Measurements from ENCODE around the gene GABARAPL2.

GRCh38 chr16:75535211-75535843 is 30.9 kb upstream of the GABARAPL2 start:
- TF ChIP-seq POLR2AphosphoS5 (IDR thresholded peaks at IDR 0.05; ENCODE audit: low read depth, low read length) = no peak
- TF ChIP-seq TAF1 (IDR thresholded peaks at IDR 0.05; ENCODE audit: borderline replicate concordance, low read depth, low read length) = no peak
